Lower lobe of right lung (tissue), 2 donors: ENCODE data around the gene RRP7A. TPM values are rescaled to one million over a fixed set of nuclear protein-coding genes. Genes with fewer than 3 reads are reported as not detected.
A peak's percentile ranks its signal among the peaks of the same experiment; 100 is the strongest.
"Not testable (repeated sequence)": the region's sequence is repeated elsewhere in the genome, so short reads cannot be mapped to it uniquely, and the experiment has no call there.

Experiments used
- ATAC-seq, 2 donors: fragments of 200-7000 bp; cut with Tn5 transposase; one replicate each; pipeline ENCODE4 v1.9.1; 2020 to 2022; ENCODE audit warnings: mild to moderate bottlenecking in 2 of 2, moderate library complexity in 2 of 2
- DNase-seq: peaks from one replicate; pipeline ENCODE4 v3.0.0-alpha.2; 2020
- H3K27ac ChIP-seq: fragments of 200-600 bp; one replicate; pipeline ENCODE4 v1.8.0; 2022
- H3K27me3 ChIP-seq: fragments of 200-600 bp; one replicate; pipeline ENCODE4 v1.8.0; 2022; ENCODE audit warnings: low read depth
- H3K36me3 ChIP-seq: fragments of 200-600 bp; one replicate; pipeline ENCODE4 v1.8.0; 2022; ENCODE audit warnings: mild to moderate bottlenecking
- H3K4me1 ChIP-seq: fragments of 200-600 bp; one replicate; pipeline ENCODE4 v1.8.0; 2022
- H3K4me3 ChIP-seq: fragments of 200-600 bp; one replicate; pipeline ENCODE4 v1.8.0; 2022; ENCODE audit warnings: mild to moderate bottlenecking
- H3K9me3 ChIP-seq: fragments of 200-600 bp; one replicate; pipeline ENCODE4 v1.8.0; 2022
- CTCF ChIP-seq: fragments of 200-600 bp; IDR thresholded peaks from one replicate; pipeline ENCODE4 v1.8.0; 2022; ENCODE audit warnings: antibody characterized with exemption, mild to moderate bottlenecking
- intact Hi-C: fragments of 100-400 bp; cut with DNase I; formaldehyde crosslinking; loops from one replicate; pipeline ENCODE4 v1.11.0; 2022
- total RNA-seq: library from RNA; stranded (reverse); fragmentation: NEBNext Ultra II Directional; extraction: Animal tissue kit (Norgen Biotek cat#: 25700); gene quantifications from one replicate; pipeline ENCODE4 v1.2.1, GENCODE V29; 2021
- donor health status: DM: no; HTN: yes; CAD: no; lungs with severe emphysema.

Gene RRP7A
- total RNA-seq, 1 donor from 2014 or later = 34.4 TPM

- Histone ChIP-seq H3K27me3 (no peaks in the 10 kb centered on the region), H3K4me3 (no peak overlapping the region), H3K36me3 (peaks cover 5% of the 10 kb centered on the region), H3K9me3 (no peaks in the 10 kb centered on the region), H3K27ac (no peak overlapping the region), H3K4me1 (no peaks in the 10 kb centered on the region)
- no peak for DNase-seq
- TF ChIP-seq CTCF = no peak
- ATAC-seq = peak in 1 of 2 donors; percentile 13
- intact Hi-C loops = no loop called here
These were observed 42.7 kb upstream of the RRP7A start for GRCh38 chr22:42562279-42562678.

GRCh38 chr22:42561856-42562255 is 42.3 kb upstream of the RRP7A start:
- no peak for TF ChIP-seq CTCF
- Histone ChIP-seq H3K27ac (no peak overlapping the region), H3K4me1 (no peaks in the 10 kb centered on the region), H3K27me3 (no peaks in the 10 kb centered on the region), H3K4me3 (no peak overlapping the region), H3K9me3 (no peaks in the 10 kb centered on the region), H3K36me3 (peaks cover 5% of the 10 kb centered on the region)
- no peak for DNase-seq
- ATAC-seq = no peak
- intact Hi-C loops = no loop called here

- ATAC-seq = peak; percentile 35 to 53
- no peak for DNase-seq
- intact Hi-C loops = no loop called here
- peaks cover under 1% of the 10 kb centered on the region for H3K36me3 ChIP-seq
- H3K4me3 ChIP-seq = no peak overlapping the region
- H3K27ac ChIP-seq = no peak overlapping the region
- no peaks in the 10 kb centered on the region for H3K27me3 ChIP-seq
- no peaks in the 10 kb centered on the region for H3K9me3 ChIP-seq
- TF ChIP-seq CTCF = peak; percentile 55
- no peaks in the 10 kb centered on the region for H3K4me1 ChIP-seq
These were observed 41.2 kb upstream of the RRP7A start for GRCh38 chr22:42560781-42561180.

- no peaks in the 10 kb centered on the region for H3K4me1 ChIP-seq
- no peak overlapping the region for H3K27ac ChIP-seq
- no peaks in the 10 kb centered on the region for H3K27me3 ChIP-seq
- no peak for TF ChIP-seq CTCF
- DNase-seq (no peak), ATAC-seq (no peak)
- H3K36me3 ChIP-seq = no peaks in the 10 kb centered on the region
- H3K4me3 ChIP-seq = no peak overlapping the region
- H3K9me3 ChIP-seq = no peaks in the 10 kb centered on the region
- intact Hi-C loops = no loop called here
These were observed 40.8 kb upstream of the RRP7A start for GRCh38 chr22:42560381-42560780.

- peak within 1 kb of the TSS; percentile 18 for H3K27ac ChIP-seq
- H3K4me3 ChIP-seq = peak within 1 kb of the TSS; percentile 66
- no peaks in the 10 kb centered on the region for H3K27me3 ChIP-seq
- DNase-seq (peak; percentile 90), ATAC-seq (peak; percentile 97 to 98)
- H3K36me3 ChIP-seq = no peaks in the 10 kb centered on the region
- no peaks in the 10 kb centered on the region for H3K9me3 ChIP-seq
- intact Hi-C loops = no loop called here
- TF ChIP-seq CTCF = no peak
- peaks cover 12% of the 10 kb centered on the region for H3K4me1 ChIP-seq
These were observed 34.1 kb upstream of the RRP7A start, which contains the start of gene SERHL2 for GRCh38 chr22:42553475-42554361. TSS of gene SERHL2 (plus strand) at chr22:42553956. CDS start at chr22:42554021, 65 bp downstream.

GRCh38 chr22:42552294-42552647 is 32.7 kb upstream of the RRP7A start:
- H3K27me3 ChIP-seq, ATAC-seq, H3K27ac ChIP-seq, DNase-seq, H3K4me3 ChIP-seq, H3K36me3 ChIP-seq, intact Hi-C loops, H3K9me3 ChIP-seq: not testable (repeated sequence)
- peaks cover 12% of the 10 kb centered on the region for H3K4me1 ChIP-seq
